NK-92 (cell line): ENCODE measurements around the gene ATP5PB.

Experiments used
- DNase-seq: peaks from one replicate; lab custom pipeline; 2025; ENCODE audit not compliant: unreplicated experiment; lab: John Stamatoyannopoulos, UW

Gene ATP5PB

DNA sequence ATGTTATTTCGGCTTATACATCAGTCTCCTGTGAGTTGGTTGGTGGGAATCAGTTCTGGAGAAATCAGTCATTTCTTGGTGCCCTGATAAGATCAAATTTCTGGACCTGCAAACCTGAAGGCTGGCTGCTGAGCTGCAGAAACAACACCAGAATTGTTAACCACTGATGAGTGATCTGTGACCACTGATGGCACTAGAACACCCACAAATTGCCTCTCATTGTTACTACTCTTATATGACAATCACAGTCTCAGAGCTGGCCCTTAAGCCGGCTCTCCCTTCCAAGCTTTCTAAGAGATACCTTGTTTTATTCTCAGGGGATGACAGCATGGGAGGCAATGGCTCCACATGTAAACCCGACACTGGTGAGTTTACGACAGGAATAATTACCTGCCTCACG, 26.4 kb downstream of the ATP5PB start:
- DNase-seq, result no peak

GRCh38 chr1:111476214-111476613, 26.9 kb downstream of the ATP5PB start:
- no peak for DNase-seq

DNA sequence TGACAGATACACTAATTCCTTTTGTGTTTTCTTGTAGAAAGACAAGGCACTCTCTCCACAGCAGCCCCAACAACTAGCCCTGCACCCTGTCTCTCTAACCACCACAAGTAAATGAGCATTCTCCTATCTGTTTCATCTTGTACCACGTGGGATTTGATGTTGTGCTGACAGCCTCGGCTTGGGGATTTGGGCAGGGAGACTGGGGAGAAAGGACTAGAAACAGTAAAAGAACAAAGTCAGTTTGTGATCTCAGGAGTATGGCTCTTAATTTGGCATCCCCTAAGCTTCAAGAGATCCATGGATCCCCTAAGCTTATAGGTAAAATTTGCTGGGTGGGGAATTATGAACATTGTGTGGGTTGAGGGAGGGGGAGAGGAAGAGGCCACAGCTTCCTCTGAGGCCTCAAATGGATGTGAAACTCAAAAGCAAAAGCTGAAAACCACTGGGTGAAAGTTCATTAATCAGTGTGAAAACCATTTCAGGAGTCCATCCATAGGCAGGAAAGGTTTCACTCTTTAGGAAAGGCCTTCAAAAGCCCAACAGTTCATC, 27.6 kb downstream of the ATP5PB start:
- DNase-seq, result no peak

DNA sequence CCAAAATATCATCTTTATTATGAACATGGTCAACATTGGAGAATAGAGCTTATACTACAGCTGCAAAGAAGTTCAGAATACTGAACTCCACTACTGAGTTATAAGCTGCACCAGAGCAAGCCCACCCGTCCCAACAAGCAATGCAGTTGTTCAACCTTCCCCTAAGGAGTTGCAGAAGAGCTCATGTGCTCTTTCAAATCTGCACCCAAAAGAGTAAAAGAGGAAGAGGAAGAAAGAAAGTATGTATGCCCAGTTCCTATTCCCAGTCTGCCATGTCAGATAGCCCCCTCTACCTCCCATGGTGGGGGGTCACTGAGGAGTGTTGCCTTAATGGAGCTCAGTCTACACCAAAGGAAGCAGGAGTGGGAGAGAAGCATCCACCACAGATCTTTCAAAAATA, 31.4 kb downstream of the ATP5PB start:
- DNase-seq, result no peak

- no peak for DNase-seq
Observed at GRCh38 chr1:111481387-111482221, 32.3 kb downstream of the ATP5PB start.

DNA sequence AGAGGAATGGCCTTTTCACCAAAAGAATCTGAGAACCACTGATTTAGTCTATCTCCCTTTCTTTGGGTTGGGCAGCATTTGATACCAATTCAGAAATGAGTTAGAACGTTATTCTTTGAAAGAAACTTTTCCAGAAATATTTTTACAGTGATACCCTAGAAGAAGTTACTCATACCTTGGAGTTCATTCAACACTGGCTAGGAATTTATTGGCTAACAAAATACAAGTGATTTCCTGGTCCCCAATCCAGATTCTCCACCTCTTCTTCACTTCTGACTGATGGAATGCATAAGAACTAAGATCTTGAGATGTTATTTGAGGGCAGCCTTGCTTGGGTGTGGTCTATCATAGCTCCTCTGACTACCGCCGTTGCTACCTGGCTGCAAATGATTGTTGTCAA, 33.9 kb downstream of the ATP5PB start:
- DNase-seq, result no peak

- DNase-seq, result no peak
Observed at GRCh38 chr1:111483876-111484275, 34.6 kb downstream of the ATP5PB start.

- DNase-seq, result no peak
Observed at GRCh38 chr1:111484391-111485026, 35.2 kb downstream of the ATP5PB start.

- no peak for DNase-seq
Observed at GRCh38 chr1:111486431-111486830, 37.2 kb downstream of the ATP5PB start.

DNA sequence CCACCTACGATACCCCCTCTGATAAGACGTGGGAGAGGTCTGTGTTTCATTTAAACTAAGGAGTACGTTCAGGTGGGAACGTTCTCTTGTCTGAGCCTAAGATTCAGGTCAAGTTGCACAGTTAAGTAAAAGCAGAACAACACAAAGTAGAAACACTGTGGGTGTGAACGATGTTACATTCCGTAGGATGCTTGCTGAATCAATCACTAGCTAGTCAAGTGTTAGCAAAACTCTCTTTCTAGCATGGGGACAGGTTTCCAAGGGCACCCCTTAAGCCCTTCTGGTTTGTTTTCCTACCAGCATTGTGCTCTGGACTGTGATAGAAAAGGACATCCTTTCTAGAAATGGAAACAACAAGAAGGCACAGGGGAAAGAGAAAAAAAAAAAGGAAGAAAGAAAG, 37.9 kb downstream of the ATP5PB start:
- DNase-seq, result no peak

- no peak for DNase-seq
Observed at GRCh38 chr1:111488669-111489068, 39.4 kb downstream of the ATP5PB start.

- no peak for DNase-seq
Observed at GRCh38 chr1:111489604-111490003, 40.3 kb downstream of the ATP5PB start.

GRCh38 chr1:111490220-111490619, 41.0 kb downstream of the ATP5PB start:
- no peak for DNase-seq

- no peak for DNase-seq
Observed at GRCh38 chr1:111491070-111491469, 41.8 kb downstream of the ATP5PB start.

- DNase-seq, result no peak
Observed at GRCh38 chr1:111496398-111496797, 47.1 kb downstream of the ATP5PB start.

DNA sequence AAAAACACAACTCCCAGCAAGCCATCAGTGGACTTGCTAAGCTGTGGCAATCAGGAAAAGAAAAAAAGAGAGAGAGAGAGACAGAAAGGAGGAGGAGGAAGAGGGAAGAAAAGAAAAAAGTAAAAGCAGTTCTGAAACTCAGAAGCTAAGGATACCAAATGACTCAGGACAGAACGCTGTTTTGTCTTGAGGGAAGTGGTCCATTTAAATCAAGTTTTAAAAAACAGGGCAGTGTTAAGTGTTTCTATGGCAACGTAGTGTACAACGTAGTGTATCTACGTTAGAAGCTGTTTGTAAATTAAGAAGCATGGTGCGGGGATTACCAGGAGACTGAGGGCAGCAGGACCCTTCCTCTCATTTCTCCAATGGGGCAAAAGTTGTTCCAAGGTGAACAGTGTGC, 48.3 kb downstream of the ATP5PB start:
- DNase-seq, result no peak

DNA sequence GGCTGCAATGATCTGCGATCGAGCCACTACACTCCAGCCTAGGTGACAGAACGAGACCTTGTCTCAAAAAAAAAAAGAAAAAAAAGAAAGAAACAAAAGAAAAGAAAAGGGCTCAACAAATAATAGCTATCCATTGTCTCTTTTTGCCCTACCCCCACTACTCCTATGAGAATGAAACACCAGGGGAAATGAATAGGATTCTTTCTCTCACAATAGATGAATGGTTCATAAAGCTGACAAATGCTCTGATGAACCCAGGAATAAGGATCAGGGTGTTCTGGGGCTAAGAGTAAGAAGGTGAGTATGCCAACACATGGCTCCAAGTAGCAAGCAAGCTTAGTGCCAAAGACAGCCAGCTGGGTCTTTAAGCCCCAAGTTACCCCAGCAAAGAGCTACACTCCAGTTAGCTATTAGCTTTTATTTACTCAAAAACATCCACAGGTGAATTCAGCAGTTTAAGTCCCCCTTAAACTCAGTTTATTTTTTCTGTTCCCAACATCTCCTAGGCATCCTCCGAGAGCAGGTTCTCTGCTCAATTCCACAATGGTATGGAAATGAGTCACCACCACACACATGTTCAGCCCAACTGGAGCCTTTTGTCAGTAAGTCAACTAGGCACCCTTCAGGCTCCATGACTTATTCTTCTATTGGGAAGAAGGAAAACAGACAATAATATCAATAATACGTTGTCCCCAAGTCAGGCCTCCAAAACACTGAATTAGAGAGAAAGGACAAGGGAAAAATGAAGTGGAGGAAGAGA, 49.9 kb downstream of the ATP5PB start:
- DNase-seq, result no peak

- DNase-seq, result no peak
Observed at GRCh38 chr1:111501645-111502044, 52.4 kb downstream of the ATP5PB start.

DNA sequence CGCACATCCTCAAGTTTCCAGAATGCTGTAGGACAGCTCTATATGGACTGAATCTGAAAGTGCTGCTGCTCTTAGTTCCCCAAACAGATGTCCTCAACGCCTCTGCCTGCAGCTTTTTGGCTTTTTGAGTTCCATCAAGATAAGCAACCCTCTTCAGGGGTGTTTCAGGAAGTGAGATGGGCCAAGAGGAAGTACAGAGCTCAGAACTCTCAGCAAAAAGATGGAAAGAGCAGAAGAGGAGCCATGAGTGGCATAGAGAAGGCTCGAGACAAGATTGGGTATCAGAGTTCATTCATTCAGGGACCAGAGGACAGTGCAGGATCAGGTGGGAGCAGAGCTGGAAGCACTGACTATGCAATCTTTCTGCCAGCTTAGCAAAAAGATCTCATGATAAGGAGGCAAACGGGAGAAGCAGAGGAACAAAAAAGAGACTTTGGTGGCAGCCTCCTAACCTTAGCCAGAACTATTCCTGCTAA, 54.4 kb downstream of the ATP5PB start, which contains the start of the genes ADORA3 and TMIGD3:
TSS of gene ADORA3 (minus strand) at position 49 of the 476 bp plus-strand sequence. CDS start 279 bp downstream, outside the sequence.
TSS of gene TMIGD3 (minus strand) at position 49 of the 476 bp plus-strand sequence. CDS start 279 bp downstream, outside the sequence.
- no peak for DNase-seq

- DNase-seq, result no peak
Observed at GRCh38 chr1:111504097-111504496, 54.8 kb downstream of the ATP5PB start.

GRCh38 chr1:111505641-111506119, 56.4 kb downstream of the ATP5PB start:
- DNase-seq, result no peak
